NT2/D1 (cell line): ENCODE measurements around the gene DHCR24.
"Not testable (repeated sequence)": the region's sequence is repeated elsewhere in the genome, so short reads cannot be mapped to it uniquely, and the experiment has no call there.

Experiments
- DNase-seq: peaks from one replicate; pipeline ENCODE4 v3.0.0-alpha.2; 2011; ENCODE audit warnings: low read depth, low spot score
- H3K27me3 ChIP-seq: 2 replicates; pipeline ENCODE4 v1.6.0; 2011; ENCODE audit warnings: mild to moderate bottlenecking; ENCODE audit not compliant: insufficient read length, insufficient read depth
- H3K36me3 ChIP-seq: 2 replicates; pipeline ENCODE4 v1.6.1; 2011; ENCODE audit warnings: mild to moderate bottlenecking, low read length, mixed read lengths; ENCODE audit not compliant: insufficient read depth, insufficient read length
- H3K4me1 ChIP-seq: 2 replicates; pipeline ENCODE4 v1.5.1; 2011; ENCODE audit not compliant: insufficient read depth, insufficient read length
- H3K4me3 ChIP-seq: 2 replicates; pipeline ENCODE4 v1.5.1; 2011; ENCODE audit warnings: low read depth; ENCODE audit not compliant: insufficient read length
- H3K9ac ChIP-seq: 2 replicates; pipeline ENCODE4 v1.6.0; 2011; ENCODE audit warnings: low read depth; ENCODE audit not compliant: insufficient read length
- H3K9me3 ChIP-seq: 2 replicates; pipeline ENCODE4 v1.5.1; 2011; ENCODE audit warnings: mild to moderate bottlenecking, low read length; ENCODE audit not compliant: insufficient read depth
- SUZ12 ChIP-seq: IDR thresholded peaks from 2 replicates; pipeline ENCODE4 v1.6.1; 2011; ENCODE audit not compliant: insufficient read length, insufficient read depth; ENCODE audit errors: extremely low read depth
- YY1 ChIP-seq: IDR thresholded peaks from 2 replicates; pipeline ENCODE4 v1.6.1; 2011; ENCODE audit not compliant: insufficient read length, insufficient read depth
- ZNF274 ChIP-seq: IDR thresholded peaks from 2 replicates; pipeline ENCODE4 v1.6.1; 2011; ENCODE audit warnings: mild to moderate bottlenecking, low read depth, low read length

The DHCR24 gene

GRCh38 chr1:54885807-54886723 lies 930 bp downstream of the DHCR24 start:
- Histone ChIP-seq H3K9ac (peak overlapping the region; percentile 100), H3K4me1 (peaks cover 11% of the 10 kb centered on the region)

GRCh38 chr1:54885237-54885679 lies 1.7 kb downstream of the DHCR24 start:
- H3K9me3 ChIP-seq: no peaks in the 10 kb centered on the region
- no peak for DNase-seq
- H3K27me3 ChIP-seq: no peaks in the 10 kb centered on the region
- H3K9ac ChIP-seq: peak overlapping the region; percentile 100
- peaks cover 11% of the 10 kb centered on the region for H3K4me1 ChIP-seq
- H3K36me3 ChIP-seq: peaks cover 51% of the 10 kb centered on the region
- no peak for TF ChIP-seq YY1
- TF ChIP-seq SUZ12: no peak
- TF ChIP-seq ZNF274: no peak
- H3K4me3 ChIP-seq: peak overlapping the region; percentile 100

More at GRCh38 chr1:54885807-54886723, 930 bp downstream of the DHCR24 start:
- H3K9me3 ChIP-seq: no peaks in the 10 kb centered on the region
- TF ChIP-seq SUZ12 (no peak), ZNF274 (no peak), YY1 (no peak)
- peak overlapping the region; percentile 100 for H3K4me3 ChIP-seq
- DNase-seq: no peak
- H3K27me3 ChIP-seq: no peaks in the 10 kb centered on the region
- H3K36me3 ChIP-seq: peaks cover 47% of the 10 kb centered on the region

- Histone ChIP-seq H3K36me3 (peaks cover 53% of the 10 kb centered on the region), H3K9ac (peak overlapping the region; percentile 100), H3K4me3 (peak overlapping the region; percentile 100), H3K9me3 (no peaks in the 10 kb centered on the region), H3K4me1 (peaks cover 11% of the 10 kb centered on the region), H3K27me3 (no peaks in the 10 kb centered on the region)
- no peak for TF ChIP-seq SUZ12
- no peak for TF ChIP-seq ZNF274
- no peak for TF ChIP-seq YY1
- no peak for DNase-seq
These were observed 2.2 kb downstream of the DHCR24 start for GRCh38 chr1:54884768-54885167.

- no peak for TF ChIP-seq SUZ12
- no peak for TF ChIP-seq YY1
- no peak for TF ChIP-seq ZNF274
- Histone ChIP-seq H3K4me3 (peak overlapping the region; percentile 100), H3K27me3 (no peaks in the 10 kb centered on the region), H3K4me1 (peaks cover 11% of the 10 kb centered on the region), H3K9me3 (no peaks in the 10 kb centered on the region), H3K36me3 (peaks cover 57% of the 10 kb centered on the region), H3K9ac (peak overlapping the region; percentile 100)
- DNase-seq: no peak
These were observed 2.8 kb downstream of the DHCR24 start for GRCh38 chr1:54884135-54884586.

- no peak for TF ChIP-seq ZNF274
- no peak for TF ChIP-seq YY1
- TF ChIP-seq SUZ12: no peak
These were observed 3.5 kb downstream of the DHCR24 start for GRCh38 chr1:54883349-54884102.

GRCh38 chr1:54882519-54882918 lies 4.5 kb downstream of the DHCR24 start:
- Histone ChIP-seq H3K4me1 (peaks cover 11% of the 10 kb centered on the region), H3K27me3 (no peaks in the 10 kb centered on the region), H3K36me3 (peaks cover 70% of the 10 kb centered on the region), H3K4me3 (no peak overlapping the region), H3K9me3 (no peaks in the 10 kb centered on the region), H3K9ac (no peak overlapping the region)
- no peak for TF ChIP-seq YY1
- no peak for DNase-seq

More at GRCh38 chr1:54883349-54884102, 3.5 kb downstream of the DHCR24 start:
- H3K36me3 ChIP-seq: peaks cover 64% of the 10 kb centered on the region
- no peak for DNase-seq
- H3K4me1 ChIP-seq: peaks cover 11% of the 10 kb centered on the region
- peak overlapping the region; percentile 1 for H3K4me3 ChIP-seq
- no peaks in the 10 kb centered on the region for H3K27me3 ChIP-seq
- H3K9ac ChIP-seq: no peak overlapping the region
- H3K9me3 ChIP-seq: no peaks in the 10 kb centered on the region

GRCh38 chr1:54881604-54882003 lies 5.4 kb downstream of the DHCR24 start:
- Histone ChIP-seq H3K4me1 (peaks cover 11% of the 10 kb centered on the region), H3K36me3 (peaks cover 78% of the 10 kb centered on the region)
- not testable (repeated sequence) for H3K9ac ChIP-seq, DNase-seq, H3K4me3 ChIP-seq, H3K27me3 ChIP-seq, H3K9me3 ChIP-seq
